T-helper 17 cell (primary cell): Measurements from ENCODE around the gene CSRP2. TPM values are rescaled to one million over a fixed set of nuclear protein-coding genes. Genes with fewer than 3 reads are reported as not detected.

ENCODE experiments used
- ATAC-seq: fragments of 150-1000 bp; cut with Tn5 transposase; 2 replicates; pipeline ENCODE4 v1.10.0; 2021; ENCODE audit warnings: mild to moderate bottlenecking, moderate library complexity
- DNase-seq, 3 donors: peaks; one replicate each; pipeline versions ENCODE4 v3.0.0 to v3.0.0-alpha.2; 2020 to 2021
- H3K9me3 ChIP-seq: one replicate; pipeline ENCODE4 v1.7.0; 2013; ENCODE audit warnings: low read length, mild to moderate bottlenecking; ENCODE audit not compliant: control insufficient read depth, poor library complexity, severe bottlenecking
- H3K27ac Mint-ChIP-seq: one replicate; pipeline ENCODE4 v1.8.0; 2022; ENCODE audit warnings: mild to moderate bottlenecking, moderate library complexity, mixed read lengths
- H3K27me3 Mint-ChIP-seq: one replicate; pipeline ENCODE4 v1.8.0; 2022; ENCODE audit warnings: mixed read lengths
- H3K36me3 Mint-ChIP-seq: one replicate; pipeline ENCODE4 v1.8.0; 2022; ENCODE audit warnings: low read depth, mixed read lengths
- H3K4me1 Mint-ChIP-seq: one replicate; pipeline ENCODE4 v1.8.0; 2022; ENCODE audit warnings: mild to moderate bottlenecking, mixed read lengths
- H3K4me3 Mint-ChIP-seq: one replicate; pipeline ENCODE4 v1.8.0; 2022; ENCODE audit warnings: mild to moderate bottlenecking, moderate library complexity, mixed read lengths
- total RNA-seq, 4 donors: library from RNA in 2 of 4; stranded (reverse) in 2 of 4; gene quantifications; one replicate each; pipeline ENCODE4 v1.2.3 and lab custom pipeline; 2022 to 2026

Gene CSRP2
- total RNA-seq, 2 donors from 2014 or later: not detected

DNA sequence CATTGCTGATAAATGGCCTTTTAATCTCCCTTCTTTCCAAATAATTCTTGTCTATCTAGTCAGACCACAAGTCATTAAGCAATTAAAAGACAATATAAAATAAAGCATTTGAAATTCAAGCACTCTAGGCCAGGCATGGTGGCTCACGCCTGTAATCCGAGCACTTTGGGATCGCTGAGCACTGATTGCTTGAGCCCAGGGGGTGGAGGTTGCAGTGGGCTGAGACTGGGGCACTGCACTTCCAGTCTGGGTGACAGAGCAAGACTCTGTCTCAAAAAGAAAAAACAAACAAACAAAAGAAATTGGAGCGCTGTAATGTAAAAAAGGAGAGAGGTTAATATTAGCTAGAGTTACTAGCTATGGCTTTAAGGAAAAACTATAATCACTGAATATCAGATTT lies 30.5 kb upstream of the CSRP2 start:
- no peaks in the 10 kb centered on the region for H3K4me1 Mint-ChIP-seq
- H3K9me3 ChIP-seq: no peaks in the 10 kb centered on the region
- peaks cover 35% of the 10 kb centered on the region for H3K27me3 Mint-ChIP-seq
- H3K4me3 Mint-ChIP-seq: no peak overlapping the region
- DNase-seq (no peak), ATAC-seq (no peak)
- H3K27ac Mint-ChIP-seq: no peak overlapping the region
- H3K36me3 Mint-ChIP-seq: peaks cover 4% of the 10 kb centered on the region

DNA sequence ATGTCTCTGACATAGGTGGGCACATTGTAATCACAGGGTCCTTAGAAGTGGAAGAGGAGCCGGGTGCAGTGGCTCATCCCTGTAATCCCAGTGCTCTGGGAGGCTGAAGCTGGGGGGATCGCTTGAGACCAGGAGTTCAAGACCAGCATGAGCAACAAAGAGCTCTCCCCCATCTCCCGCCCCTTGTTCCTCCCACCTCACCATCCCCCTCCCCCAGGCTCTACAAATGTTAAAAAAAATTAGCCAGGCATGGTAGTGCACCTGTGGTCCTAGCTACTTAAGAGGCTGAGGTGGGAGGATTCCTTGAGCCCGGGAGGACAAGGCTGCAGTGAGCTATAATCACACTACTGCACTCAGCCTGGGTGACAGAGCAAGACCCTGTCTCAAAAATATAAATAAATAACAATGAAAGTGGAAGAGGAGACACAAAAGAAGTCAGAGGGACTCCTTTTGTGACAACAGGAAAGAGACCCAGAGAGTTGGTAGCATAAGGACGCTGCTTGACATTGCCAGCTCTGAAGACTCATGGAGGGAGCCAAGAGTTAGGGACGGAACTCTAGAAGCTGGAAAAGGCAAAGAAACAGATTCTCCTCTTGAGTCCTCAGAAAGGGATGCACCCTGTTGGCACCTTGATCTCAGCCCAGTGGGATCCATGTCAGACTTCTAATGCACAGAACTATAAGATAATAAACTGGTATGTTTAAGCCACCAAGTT lies 29.6 kb upstream of the CSRP2 start:
- peaks cover 4% of the 10 kb centered on the region for H3K36me3 Mint-ChIP-seq

DNA sequence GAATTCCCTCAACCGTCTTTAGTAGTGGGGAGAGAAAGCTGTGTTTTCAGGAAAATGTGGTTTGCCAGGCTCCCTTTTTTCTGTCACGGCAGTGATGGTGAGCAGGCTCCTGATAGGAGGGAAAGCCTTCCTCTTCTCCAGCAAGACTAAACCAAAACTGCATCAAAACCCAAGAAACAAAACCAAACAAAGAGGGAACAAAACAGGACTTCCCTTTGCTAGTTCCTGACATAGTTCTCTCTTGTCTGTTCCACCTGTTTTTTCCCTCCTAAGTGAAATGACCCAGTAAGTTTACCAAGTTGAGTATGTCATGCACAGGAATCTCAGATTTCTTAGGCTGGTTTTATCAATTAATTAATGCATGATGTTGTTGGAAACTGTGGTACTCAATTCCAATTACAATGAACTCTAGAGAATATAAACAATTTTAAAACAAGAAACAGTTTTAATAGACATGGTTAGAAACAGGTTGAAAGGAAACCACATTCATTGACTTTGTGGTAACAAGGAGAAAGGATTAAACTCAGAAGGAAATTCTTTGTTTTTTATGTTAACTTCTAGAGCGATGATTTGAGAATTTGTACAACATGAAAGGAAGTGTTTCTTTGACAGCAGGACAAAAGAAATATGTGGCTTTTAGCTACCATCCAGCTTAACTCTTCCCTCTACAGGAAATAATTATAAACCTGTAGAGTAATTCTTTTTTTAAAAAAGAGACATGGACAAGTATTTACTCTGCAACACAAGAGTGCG lies 23.0 kb upstream of the CSRP2 start:
- ATAC-seq (no peak), DNase-seq (no peak)
- no peaks in the 10 kb centered on the region for H3K9me3 ChIP-seq
- no peaks in the 10 kb centered on the region for H3K36me3 Mint-ChIP-seq
- H3K27ac Mint-ChIP-seq: peak overlapping the region; percentile 9
- no peaks in the 10 kb centered on the region for H3K27me3 Mint-ChIP-seq
- H3K4me1 Mint-ChIP-seq: peaks cover 9% of the 10 kb centered on the region
- no peak overlapping the region for H3K4me3 Mint-ChIP-seq

More for the DNA sequence above, 29.6 kb upstream of the CSRP2 start:
- DNase-seq (no peak), ATAC-seq (no peak)
- H3K4me1 Mint-ChIP-seq: no peaks in the 10 kb centered on the region
- no peaks in the 10 kb centered on the region for H3K9me3 ChIP-seq
- H3K4me3 Mint-ChIP-seq: no peak overlapping the region
- peaks cover 33% of the 10 kb centered on the region for H3K27me3 Mint-ChIP-seq
- H3K27ac Mint-ChIP-seq: no peak overlapping the region

DNA sequence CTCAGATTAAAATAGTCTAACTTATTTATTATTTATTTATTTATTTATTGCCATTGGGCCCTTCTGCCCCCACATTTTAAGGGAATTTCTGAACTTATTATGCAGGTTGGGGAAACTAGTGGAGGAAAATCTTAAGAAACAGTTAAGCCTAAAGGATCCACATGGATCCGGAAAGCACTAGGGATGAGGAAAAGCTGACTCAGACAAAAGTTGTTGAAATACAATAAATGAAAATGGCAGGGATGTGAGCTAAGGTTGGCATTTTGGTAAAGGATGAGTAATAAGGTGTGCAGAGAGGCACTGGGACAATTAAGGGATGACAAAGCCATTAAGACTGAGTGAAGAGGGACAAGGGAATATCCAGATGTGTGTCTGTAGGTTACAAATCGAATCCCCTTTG lies 20.7 kb upstream of the CSRP2 start:
- H3K4me3 Mint-ChIP-seq: no peak overlapping the region
- no peaks in the 10 kb centered on the region for H3K27me3 Mint-ChIP-seq
- H3K9me3 ChIP-seq: no peaks in the 10 kb centered on the region
- H3K4me1 Mint-ChIP-seq: peaks cover 9% of the 10 kb centered on the region
- no peaks in the 10 kb centered on the region for H3K36me3 Mint-ChIP-seq
- no peak for DNase-seq
- H3K27ac Mint-ChIP-seq: no peak overlapping the region
- ATAC-seq: no peak

DNA sequence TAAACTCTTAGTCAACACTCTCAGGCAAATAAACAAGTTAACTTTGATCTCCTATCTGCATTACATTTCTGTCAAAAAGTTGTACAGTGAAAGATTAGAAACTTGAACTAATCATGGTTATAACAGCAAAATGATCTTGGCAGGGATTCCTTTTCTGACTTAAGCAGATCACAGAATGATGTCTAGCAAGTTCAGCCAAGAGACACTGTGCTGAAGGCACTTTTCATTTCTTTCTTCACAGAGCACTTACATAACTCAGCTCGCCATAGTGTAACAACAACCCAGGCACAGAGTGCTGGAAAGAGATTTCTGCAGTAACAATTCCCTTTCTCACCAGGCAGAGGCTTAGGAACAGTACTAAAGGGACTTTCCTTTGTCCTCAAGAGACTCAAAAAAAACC lies 19.6 kb upstream of the CSRP2 start:
- ATAC-seq (no peak), DNase-seq (no peak)
- H3K9me3 ChIP-seq: no peaks in the 10 kb centered on the region
- no peaks in the 10 kb centered on the region for H3K27me3 Mint-ChIP-seq
- no peak overlapping the region for H3K4me3 Mint-ChIP-seq
- no peak overlapping the region for H3K27ac Mint-ChIP-seq
- no peaks in the 10 kb centered on the region for H3K36me3 Mint-ChIP-seq
- peaks cover 9% of the 10 kb centered on the region for H3K4me1 Mint-ChIP-seq

DNA sequence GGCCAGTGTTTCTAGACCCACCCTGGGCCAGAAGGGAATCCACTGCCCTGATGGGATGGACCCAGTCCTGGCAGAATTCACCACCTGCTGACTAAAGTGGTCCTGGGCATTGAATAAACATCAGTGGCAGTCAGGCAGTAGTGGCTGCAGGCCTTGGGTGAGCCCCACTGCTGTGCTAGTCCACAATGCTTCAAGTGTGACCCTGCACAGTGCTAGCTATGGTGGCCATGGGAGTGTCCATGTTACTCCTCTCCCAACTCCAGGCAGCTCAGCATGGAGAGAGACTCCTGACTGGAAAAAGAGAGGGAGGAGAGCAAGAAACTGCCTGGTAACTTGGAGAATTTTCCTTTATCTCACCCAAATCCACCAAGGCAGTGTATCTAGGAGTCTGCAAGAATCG lies 17.5 kb upstream of the CSRP2 start:
- Mint-ChIP-seq H3K27ac (no peak overlapping the region), H3K27me3 (peaks cover 13% of the 10 kb centered on the region), H3K4me3 (no peak overlapping the region), H3K36me3 (no peaks in the 10 kb centered on the region), H3K4me1 (peaks cover 2% of the 10 kb centered on the region)
- ATAC-seq: no peak
- no peaks in the 10 kb centered on the region for H3K9me3 ChIP-seq
- no peak for DNase-seq

DNA sequence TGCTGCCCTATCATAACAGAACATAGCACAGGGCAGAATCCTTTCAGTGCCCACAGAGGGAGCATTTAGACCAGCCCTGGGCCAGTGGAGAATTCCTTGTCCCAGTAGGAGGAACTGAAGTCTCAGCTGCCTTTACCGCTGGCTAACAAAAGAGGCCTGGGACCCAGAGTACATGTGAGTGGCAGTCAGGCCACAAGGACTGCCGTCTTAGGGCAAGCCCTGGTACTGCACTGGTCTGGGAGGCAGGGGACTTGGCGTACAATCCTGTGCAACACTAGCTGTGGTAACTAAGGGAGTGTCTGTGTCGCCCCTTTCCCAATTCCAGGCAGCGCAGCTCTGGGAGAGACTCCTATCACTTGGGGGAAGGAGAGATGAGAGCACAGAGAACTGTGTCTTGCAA lies 17.0 kb upstream of the CSRP2 start:
- no peak for ATAC-seq

DNA sequence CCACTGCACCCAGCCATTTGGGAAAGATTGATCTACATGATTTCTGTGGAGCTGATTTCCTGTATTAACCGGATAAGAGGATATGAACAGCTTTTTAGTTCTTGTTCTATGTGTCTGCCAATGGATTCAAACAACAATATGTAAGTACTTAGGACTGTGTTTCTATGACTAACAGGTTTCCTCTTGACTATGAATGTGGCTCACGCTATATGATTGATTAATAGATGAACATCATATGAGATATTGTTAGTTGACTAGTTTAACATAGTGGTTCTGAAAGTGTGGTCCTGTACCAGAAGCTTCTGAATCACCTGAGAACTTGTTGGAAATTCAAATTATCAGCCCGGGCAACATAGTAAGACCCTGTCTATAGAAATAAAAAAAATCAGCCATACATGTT lies 12.8 kb upstream of the CSRP2 start:
- no peak for ATAC-seq

More for the DNA sequence above, 17.0 kb upstream of the CSRP2 start:
- Mint-ChIP-seq H3K27me3 (peaks cover 13% of the 10 kb centered on the region), H3K4me1 (peaks cover 2% of the 10 kb centered on the region), H3K27ac (no peak overlapping the region), H3K4me3 (no peak overlapping the region), H3K36me3 (no peaks in the 10 kb centered on the region)
- H3K9me3 ChIP-seq: no peaks in the 10 kb centered on the region
- no peak for DNase-seq

DNA sequence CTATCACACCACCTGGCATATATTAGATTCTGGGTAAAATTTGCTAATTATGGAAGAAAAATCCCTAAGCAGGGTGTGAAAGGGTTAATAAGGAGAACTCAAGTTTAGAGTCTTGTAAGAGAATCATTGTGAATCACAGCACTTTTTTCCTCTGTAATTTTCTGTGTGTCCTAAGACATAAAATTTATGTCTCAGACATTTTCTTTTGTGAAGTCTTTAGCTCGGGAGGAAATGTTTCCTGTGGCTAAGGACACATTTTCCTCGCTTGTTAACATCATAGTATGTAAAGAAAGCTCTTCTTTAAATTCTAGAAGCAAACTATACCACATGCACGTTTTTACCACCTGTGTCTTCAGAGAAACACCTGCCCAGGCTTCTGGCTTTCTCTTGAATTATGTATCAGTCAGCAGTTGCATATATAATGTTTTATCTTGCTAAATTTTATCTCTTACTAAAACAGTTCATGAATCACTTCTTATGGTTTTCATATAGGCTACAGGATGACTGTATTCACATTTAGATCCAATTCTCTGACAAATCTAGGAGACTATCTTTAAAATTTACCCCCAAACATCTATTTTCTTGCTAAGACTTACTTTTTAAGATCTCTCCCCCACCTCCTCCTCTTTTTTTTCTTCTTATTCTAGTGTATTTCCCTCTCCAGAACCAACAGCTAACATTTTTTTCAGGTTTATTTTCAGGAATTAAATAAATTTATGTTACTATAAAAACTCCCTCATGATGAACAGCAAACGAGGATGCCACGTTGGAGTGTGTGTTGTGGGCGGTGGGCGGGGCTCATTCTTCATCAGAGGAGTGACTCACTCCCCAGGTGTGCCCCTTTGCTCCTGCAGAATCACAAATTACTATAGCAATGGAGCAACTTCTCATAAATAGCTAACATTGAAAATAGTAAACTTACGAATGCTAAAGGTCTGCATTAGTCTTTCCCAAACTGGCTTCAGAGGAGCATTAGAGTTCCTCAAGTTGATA lies 11.6 kb upstream of the CSRP2 start:
- ATAC-seq (no peak), DNase-seq (no peak)
- H3K27ac Mint-ChIP-seq: no peak overlapping the region
- H3K4me1 Mint-ChIP-seq: no peaks in the 10 kb centered on the region
- H3K27me3 Mint-ChIP-seq: peaks cover 41% of the 10 kb centered on the region
- no peak overlapping the region for H3K4me3 Mint-ChIP-seq
- peaks cover 4% of the 10 kb centered on the region for H3K36me3 Mint-ChIP-seq
- no peaks in the 10 kb centered on the region for H3K9me3 ChIP-seq

More for the DNA sequence above, 12.8 kb upstream of the CSRP2 start:
- Mint-ChIP-seq H3K27ac (no peak overlapping the region), H3K4me1 (no peaks in the 10 kb centered on the region), H3K4me3 (no peak overlapping the region), H3K27me3 (peaks cover 32% of the 10 kb centered on the region), H3K36me3 (peaks cover 4% of the 10 kb centered on the region)
- no peak for DNase-seq
- no peaks in the 10 kb centered on the region for H3K9me3 ChIP-seq

DNA sequence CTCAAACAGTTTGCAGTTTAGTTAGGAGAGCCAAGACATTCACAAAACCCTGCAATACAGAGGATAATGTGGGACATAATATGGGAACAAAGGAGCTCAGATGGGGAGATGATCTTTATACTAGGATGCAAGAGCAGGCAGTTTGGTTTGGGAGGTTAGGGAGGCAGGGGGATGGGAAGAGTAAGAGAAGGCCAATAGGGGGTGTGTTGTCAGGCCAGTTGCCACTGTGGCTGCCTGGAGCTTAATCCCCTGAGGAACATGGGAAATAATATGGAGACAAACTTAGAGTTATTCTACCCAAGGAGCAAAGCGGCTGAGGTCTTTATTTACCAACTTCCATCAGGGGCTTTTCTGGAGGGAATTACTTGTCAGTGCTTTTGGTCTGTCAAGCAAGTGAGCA lies 10.0 kb upstream of the CSRP2 start:
- H3K36me3 Mint-ChIP-seq: peaks cover 4% of the 10 kb centered on the region
- H3K4me1 Mint-ChIP-seq: no peaks in the 10 kb centered on the region
- no peaks in the 10 kb centered on the region for H3K9me3 ChIP-seq
- peaks cover 44% of the 10 kb centered on the region for H3K27me3 Mint-ChIP-seq
- DNase-seq (no peak), ATAC-seq (no peak)
- H3K27ac Mint-ChIP-seq: no peak overlapping the region
- no peak overlapping the region for H3K4me3 Mint-ChIP-seq

DNA sequence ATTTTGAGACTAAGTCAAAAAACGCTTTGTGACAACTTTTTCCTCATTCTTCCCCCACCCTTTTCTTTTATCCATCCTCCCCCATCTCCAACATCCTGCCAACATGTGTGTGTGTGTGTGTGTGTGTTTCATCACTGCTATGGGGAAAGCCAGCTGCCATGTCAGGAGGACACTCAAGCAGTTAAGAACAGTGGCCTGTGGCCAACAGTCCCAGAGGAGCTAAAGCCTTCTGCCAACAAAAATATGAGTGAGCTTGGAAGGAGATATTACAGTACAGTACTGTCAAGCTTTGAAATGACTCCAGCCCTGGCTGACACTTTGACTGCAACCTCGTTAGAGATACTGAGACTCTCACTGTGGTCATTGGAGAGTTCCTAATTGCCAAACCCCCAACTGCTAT lies 5.0 kb upstream of the CSRP2 start:
- Mint-ChIP-seq H3K27ac (no peak overlapping the region), H3K4me3 (no peak overlapping the region), H3K4me1 (peaks cover 3% of the 10 kb centered on the region), H3K27me3 (peaks cover 52% of the 10 kb centered on the region), H3K36me3 (peaks cover 4% of the 10 kb centered on the region)
- no peak for ATAC-seq
- no peak for DNase-seq
- H3K9me3 ChIP-seq: no peaks in the 10 kb centered on the region

DNA sequence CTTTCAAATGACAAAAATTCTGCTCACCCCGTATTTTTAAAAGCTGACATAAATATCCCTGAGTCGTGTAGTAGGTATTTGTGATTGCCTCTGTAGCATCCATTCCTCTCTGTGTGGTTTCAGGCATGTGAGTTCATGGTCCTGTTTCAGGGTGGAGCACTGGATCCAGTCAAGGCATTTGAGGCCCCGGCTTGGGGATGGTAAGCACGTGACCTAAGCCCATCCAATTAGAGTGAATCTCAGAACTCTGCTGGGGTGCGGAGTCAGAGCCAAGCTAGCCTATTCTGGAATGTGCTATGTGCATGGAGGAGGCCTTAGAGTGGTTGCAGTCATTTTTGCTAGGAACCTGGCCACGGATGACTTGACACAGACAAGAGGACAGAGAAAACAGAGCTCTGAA lies 4.3 kb upstream of the CSRP2 start:
- Mint-ChIP-seq H3K4me1 (peaks cover 9% of the 10 kb centered on the region), H3K4me3 (no peak overlapping the region), H3K27ac (no peak overlapping the region), H3K36me3 (peaks cover 4% of the 10 kb centered on the region), H3K27me3 (peaks cover 52% of the 10 kb centered on the region)
- H3K9me3 ChIP-seq: no peaks in the 10 kb centered on the region
- DNase-seq (no peak), ATAC-seq (no peak)

DNA sequence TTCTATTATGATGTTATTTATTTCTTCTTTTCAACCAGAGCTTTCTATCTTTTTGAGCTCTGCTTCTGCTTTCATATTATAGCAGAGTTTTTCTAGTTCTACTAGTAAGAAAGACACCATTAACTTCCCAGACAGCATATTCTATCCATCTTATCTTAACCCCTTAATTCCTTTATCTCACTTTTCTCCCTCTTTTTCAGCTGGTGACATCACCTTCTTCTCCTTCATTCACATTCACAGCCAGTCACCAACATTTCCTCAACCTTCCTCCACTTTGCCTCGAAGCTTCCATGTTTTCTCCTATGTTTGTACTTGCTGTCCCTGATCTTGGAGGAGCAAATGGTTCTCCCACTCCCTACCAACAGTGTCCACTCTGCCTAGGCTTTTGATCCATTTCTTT lies 3.5 kb upstream of the CSRP2 start:
- DNase-seq: no peak
- no peaks in the 10 kb centered on the region for H3K9me3 ChIP-seq
- no peak for ATAC-seq
- H3K27me3 Mint-ChIP-seq: peaks cover 57% of the 10 kb centered on the region
- peaks cover 11% of the 10 kb centered on the region for H3K4me1 Mint-ChIP-seq
- peaks cover 4% of the 10 kb centered on the region for H3K36me3 Mint-ChIP-seq
- no peak overlapping the region for H3K27ac Mint-ChIP-seq
- H3K4me3 Mint-ChIP-seq: no peak overlapping the region
